ENCODE results near the gene ZNF487. TPM values are rescaled to one million over a fixed set of nuclear protein-coding genes. Genes with fewer than 3 reads are reported as not detected.

Gene ZNF487
- total and polyA plus RNA-seq, 10 of the 15 experiments (the other 5 are each of a cell fraction or from before 2014, with no cell fraction given): 0.74 to 2.1 (median 1.1) TPM

- Histone ChIP-seq H3K27ac (ENCODE audit: control insufficient read depth, insufficient read depth) (peak overlapping the region; percentile 92), H3K27me3 (replicated peaks in 1 of 2; ENCODE audit: control insufficient read depth in 2 of 2, insufficient read depth in 2 of 2, low read length in 1 of 2) (no peaks in the 10 kb centered on the region), H4K20me1 (ENCODE audit: control insufficient read depth, insufficient read depth) (peaks cover 13% of the 10 kb centered on the region), H3K4me2 (ENCODE audit: control insufficient read depth, insufficient read depth) (peak overlapping the region; percentile 89), H2AFZ (ENCODE audit: control insufficient read depth, low read depth, low read length) (no peak overlapping the region), H3K9ac (ENCODE audit: control insufficient read depth, insufficient read depth, low read length) (peak overlapping the region; percentile 90), H3K4me3 (peak overlapping the region; percentile 94), H3K4me1 (ENCODE audit: control insufficient read depth, insufficient read depth, low read length) (peaks cover 24% of the 10 kb centered on the region), H3K79me2 (ENCODE audit: control insufficient read depth, insufficient read depth, low read length) (peaks cover 93% of the 10 kb centered on the region), H3K9me3 (replicated peaks; ENCODE audit: control insufficient read depth, insufficient read depth, low read length) (no peaks in the 10 kb centered on the region), H3K36me3 (ENCODE audit: control insufficient read depth in 2 of 2, insufficient read depth in 2 of 2, low read length in 1 of 2) (peaks cover 15 to 22% of the 10 kb centered on the region in 2 experiments)
- ChIA-PET SMC1A (ENCODE audit: uncharacterized antibody, unreplicated experiment) (interaction anchor here (0.6 to 1.2 kb wide), 3 partner anchors 9 to 64 kb away, joined by 3 to 4 read pairs (median 3); no protein-coding TSS in a partner anchor), POLR2A (interaction anchor here (1.0 to 2.5 kb wide), 4 partner anchors 10 to 59 kb away, joined by 3 to 19 read pairs (median 4); partner anchors contain the start of gene HNRNPF), RAD21 (ENCODE audit: unreplicated experiment) (interaction anchor here (0.9 to 1.6 kb wide), 2 partner anchors 14 to 41 kb away, joined by 5 read pairs; partner anchors contain the start of genes HNRNPF and ZNF487), CTCF (interaction anchor here (0.6 to 1.7 kb wide), 6 partner anchors 12 to 65 kb away, joined by 3 to 7 read pairs (median 3); no protein-coding TSS in a partner anchor)
- TF ChIP-seq CHD2 (IDR thresholded peaks at IDR 0.05; ENCODE audit: borderline replicate concordance, low read depth, low read length) (0 out of 2 replicates have a peak, but pooled peaks have one; percentile 23), ZZZ3 (IDR thresholded peaks at IDR 0.05; ENCODE audit: control insufficient read depth, insufficient read length, low read depth) (no peak), MTA2 (IDR thresholded peaks at IDR 0.05; ENCODE audit: low read depth) (no peak), POLR2A (IDR thresholded peaks at IDR 0.05; ENCODE audit: low read depth, low read length) (peak; percentile 54), TCF3 (IDR thresholded peaks at IDR 0.05; ENCODE audit: borderline replicate concordance, insufficient read depth, low read depth, low read length) (no peak), SRF (IDR thresholded peaks at IDR 0.05; ENCODE audit: low read depth in 2 of 2, low read length in 2 of 2) (no peak), ZBTB40 (IDR thresholded peaks at IDR 0.05; ENCODE audit: borderline replicate concordance) (no peak), POLR2AphosphoS2 (IDR thresholded peaks at IDR 0.05; ENCODE audit: low read depth, low read length) (peak; percentile 53)
- TF ChIP-seq, protein P1, sequence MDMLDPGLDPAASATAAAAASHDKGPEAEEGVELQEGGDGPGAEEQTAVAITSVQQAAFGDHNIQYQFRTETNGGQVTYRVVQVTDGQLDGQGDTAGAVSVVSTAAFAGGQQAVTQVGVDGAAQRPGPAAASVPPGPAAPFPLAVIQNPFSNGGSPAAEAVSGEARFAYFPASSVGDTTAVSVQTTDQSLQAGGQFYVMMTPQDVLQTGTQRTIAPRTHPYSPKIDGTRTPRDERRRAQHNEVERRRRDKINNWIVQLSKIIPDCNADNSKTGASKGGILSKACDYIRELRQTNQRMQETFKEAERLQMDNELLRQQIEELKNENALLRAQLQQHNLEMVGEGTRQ (IDR thresholded peaks at IDR 0.05; ENCODE audit: borderline replicate concordance, low read depth, low read length): no peak
- TF ChIP-seq, protein P2, sequence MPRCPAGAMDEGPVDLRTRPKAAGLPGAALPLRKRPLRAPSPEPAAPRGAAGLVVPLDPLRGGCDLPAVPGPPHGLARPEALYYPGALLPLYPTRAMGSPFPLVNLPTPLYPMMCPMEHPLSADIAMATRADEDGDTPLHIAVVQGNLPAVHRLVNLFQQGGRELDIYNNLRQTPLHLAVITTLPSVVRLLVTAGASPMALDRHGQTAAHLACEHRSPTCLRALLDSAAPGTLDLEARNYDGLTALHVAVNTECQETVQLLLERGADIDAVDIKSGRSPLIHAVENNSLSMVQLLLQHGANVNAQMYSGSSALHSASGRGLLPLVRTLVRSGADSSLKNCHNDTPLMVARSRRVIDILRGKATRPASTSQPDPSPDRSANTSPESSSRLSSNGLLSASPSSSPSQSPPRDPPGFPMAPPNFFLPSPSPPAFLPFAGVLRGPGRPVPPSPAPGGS (IDR thresholded peaks at IDR 0.05; ENCODE audit: borderline replicate concordance, insufficient read depth, low read depth, low read length, poor library complexity, severe bottlenecking): no peak
- DNase-seq (ENCODE audit: low read depth, low spot score) (no peak), FAIRE-seq (no peak), ATAC-seq (peak; percentile 21)
- in situ Hi-C loops (cut with MboI) (loop anchor here (5.0 to 25.0 kb wide), 3 partner anchors 57 to 608 kb away; partner anchors contain the start of gene BMS1), intact Hi-C loops (cut with micrococcal nuclease; ENCODE audit: unreplicated experiment) (loop anchor here (10.0 kb wide), 1 partner anchor 761 kb away; the partner anchor contains the start of gene ZNF33B)
- BruUV-seq (replicated peaks): no TSS peak
- WGBS (ENCODE audit: insufficient coverage, insufficient replicate concordance, low lambda C conversion rate, missing lambda C conversion rate): 2% methylated on average over 18 of the region's 18 CpGs
Observed at GRCh38 chr10:43395571-43396060, 41.3 kb upstream of the ZNF487 start.

Data from GM12878 (cell line).